B cell (primary cell): ENCODE measurements around the gene RASGEF1C. TPM values are rescaled to one million over a fixed set of nuclear protein-coding genes. Genes with fewer than 3 reads are reported as not detected.

ENCODE experiments used
- ATAC-seq: fragments of 200-7000 bp; cut with Tn5 transposase; one replicate; pipeline ENCODE4 v1.10.0; 2021; ENCODE audit warnings: low read depth, mild to moderate bottlenecking, moderate number of reproducible peaks, moderate library complexity
- CTCF ChIA-PET: fragments of 350-600 bp; sonication (Branson Sonifier 250); formaldehyde crosslinking; loops from one replicate; lab custom pipeline; 2021; ENCODE audit warnings: antibody characterized with exemption, inconsistent platforms; lab: Charles Lee
- POLR2A ChIA-PET: fragments of 350-600 bp; sonication (Branson Sonifier 250); formaldehyde crosslinking; loops from one replicate; lab custom pipeline; 2021; ENCODE audit warnings: antibody characterized with exemption; lab: Charles Lee
- DNase-seq: peaks from one replicate; pipeline ENCODE4 v3.0.0; 2013
- H2AFZ ChIP-seq: 2 replicates; pipeline ENCODE4 v1.6.1; 2012; ENCODE audit warnings: mild to moderate bottlenecking, low read depth, low read length; ENCODE audit not compliant: insufficient read depth, poor library complexity, severe bottlenecking
- H3K27ac ChIP-seq, 2 donors: 1 replicate in 1 of 2; 2 replicates in 1 of 2; pipeline ENCODE4 v1.5.1; 2012 to 2013; ENCODE audit warnings: low read length in 2 of 2, mild to moderate bottlenecking in 2 of 2, moderate library complexity in 1 of 2
- H3K27me3 ChIP-seq, 4 experiments: fragments of 200-600 bp in 1 of 4; sonication (generic) in 1 of 4; replicated peaks in 1 of 4; 1 replicate in 2 of 4; 2 replicates in 2 of 4; pipeline versions ENCODE4 v1.6.1 to v1.7.0; 2013 to 2016; ENCODE audit warnings: low read length in 3 of 4, mild to moderate bottlenecking in 2 of 4, mixed read lengths in 1 of 4, moderate library complexity in 1 of 4; ENCODE audit not compliant: insufficient read depth in 4 of 4, control insufficient read depth in 3 of 4; ENCODE audit errors: control extremely low read depth in 1 of 4
- H3K36me3 ChIP-seq, 2 experiments: replicated peaks in 1 of 2; 1 replicate in 1 of 2; 2 replicates in 1 of 2; pipeline versions ENCODE4 v1.6.1 to v1.7.1; 2013; ENCODE audit warnings: low read length in 1 of 2; ENCODE audit not compliant: insufficient read depth in 2 of 2, control insufficient read depth in 1 of 2; ENCODE audit errors: control extremely low read depth in 1 of 2, extremely low read depth in 1 of 2
- H3K4me1 ChIP-seq, 2 donors: fragments of 200-600 bp in 1 of 2; sonication (generic) in 1 of 2; 1 replicate in 1 of 2; 2 replicates in 1 of 2; pipeline versions ENCODE4 v1.5.1 to v1.6.1; 2013 to 2017; ENCODE audit warnings: low read length in 2 of 2; ENCODE audit not compliant: control insufficient read depth in 2 of 2, insufficient read depth in 2 of 2
- H3K4me2 ChIP-seq: replicated peaks from 2 replicates; pipeline ENCODE3; 2012; ENCODE audit warnings: mild to moderate bottlenecking, low read depth, low read length; ENCODE audit not compliant: poor library complexity, severe bottlenecking
- H3K4me3 ChIP-seq, 5 experiments: fragments of 200-600 bp in 1 of 5; sonication (generic) in 1 of 5; 1 replicate in 3 of 5; 2 replicates in 2 of 5; pipeline versions ENCODE4 v1.5.1 to v1.7.0; 2011 to 2016; ENCODE audit warnings: low read length in 4 of 5, mild to moderate bottlenecking in 4 of 5, low read depth in 2 of 5, control low read depth in 1 of 5, moderate library complexity in 1 of 5; ENCODE audit not compliant: insufficient read depth in 1 of 5; ENCODE audit errors: control extremely low read depth in 1 of 5, extremely low read depth in 1 of 5
- H3K79me2 ChIP-seq: fragments of 200-600 bp; sonication (generic); one replicate; pipeline ENCODE4 v1.6.0; 2016; ENCODE audit warnings: low read length; ENCODE audit not compliant: control insufficient read depth, insufficient read depth
- H3K9ac ChIP-seq: fragments of 200-600 bp; sonication (generic); 2 replicates; pipeline ENCODE4 v1.6.1; 2017; ENCODE audit warnings: mild to moderate bottlenecking, low read length, moderate library complexity
- H3K9me3 ChIP-seq, 3 donors: one replicate each; pipeline versions ENCODE4 v1.6.1 to v1.7.1; 2013; ENCODE audit warnings: low read length in 2 of 3; ENCODE audit not compliant: control insufficient read depth in 2 of 3, insufficient read depth in 1 of 3; ENCODE audit errors: control extremely low read depth in 1 of 3
- H4K20me1 ChIP-seq: 2 replicates; pipeline ENCODE4 v1.6.0; 2012; ENCODE audit warnings: mild to moderate bottlenecking, low read length; ENCODE audit not compliant: insufficient read depth, control insufficient read depth, poor library complexity, severe bottlenecking
- H3K27ac Mint-ChIP-seq: one replicate; pipeline ENCODE4 v1.8.0; 2021; ENCODE audit warnings: mixed read lengths
- H3K27me3 Mint-ChIP-seq: one replicate; pipeline ENCODE4 v1.8.0; 2021; ENCODE audit warnings: mixed read lengths
- H3K4me1 Mint-ChIP-seq: one replicate; pipeline ENCODE4 v1.8.0; 2021; ENCODE audit warnings: mixed read lengths
- H3K4me3 Mint-ChIP-seq: one replicate; pipeline ENCODE4 v1.8.0; 2021; ENCODE audit warnings: mixed read lengths
- H3K9me3 Mint-ChIP-seq: one replicate; pipeline ENCODE4 v1.8.0; 2022; ENCODE audit warnings: mixed read lengths; ENCODE audit not compliant: insufficient read depth
- EZH2 ChIP-seq: IDR thresholded peaks from 2 replicates; pipeline ENCODE4 v1.6.1; 2012; ENCODE audit warnings: borderline replicate concordance, low read depth, mild to moderate bottlenecking, moderate library complexity, low read length; ENCODE audit not compliant: insufficient read depth, poor library complexity, severe bottlenecking
- WGBS: methylation state at CpG from one replicate; pipeline ENCODE4 v1.1.5; 2013; ENCODE audit warnings: missing lambda C conversion rate; ENCODE audit not compliant: insufficient coverage; 5-methylcytosine and 5-hydroxymethylcytosine counted together
- intact Hi-C: fragments of 100-400 bp; cut with micrococcal nuclease; formaldehyde crosslinking; loops from one replicate; pipeline ENCODE4 v1.10.0; 2022
- polyA plus RNA-seq: library from polyadenylated mRNA; depleted of rRNA; stranded (reverse); fragments of >200 nt; gene quantifications from 2 replicates; pipeline ENCODE4 v1.2.3, GENCODE V29; 2012
- total RNA-seq, 2 donors: library from RNA; stranded (reverse); fragments of 120-200 nt in 1 of 2; gene quantifications; 1 replicate in 1 of 2; 2 replicates in 1 of 2; pipeline versions ENCODE4 v1.2.3 to v1.2.4, GENCODE V29; 2013 to 2022
- TF ChIP-seq, protein P1 (sequence below): fragments of 200-600 bp; IDR thresholded peaks from one replicate; pipeline ENCODE4 v1.8.0; 2022; ENCODE audit warnings: antibody characterized with exemption, mild to moderate bottlenecking

The RASGEF1C gene
- total and polyA plus RNA-seq, 2 donors (not counting 1 experiment from before 2014, with no cell fraction given) = not detected

GRCh38 chr5:180166176-180166575 lies 42.8 kb downstream of the RASGEF1C start:
- peaks cover 0 to 3% (median 0%) of the 10 kb centered on the region in 3 donors for H3K9me3 ChIP-seq
- H3K4me1 ChIP-seq = no peaks in the 10 kb centered on the region

DNA sequence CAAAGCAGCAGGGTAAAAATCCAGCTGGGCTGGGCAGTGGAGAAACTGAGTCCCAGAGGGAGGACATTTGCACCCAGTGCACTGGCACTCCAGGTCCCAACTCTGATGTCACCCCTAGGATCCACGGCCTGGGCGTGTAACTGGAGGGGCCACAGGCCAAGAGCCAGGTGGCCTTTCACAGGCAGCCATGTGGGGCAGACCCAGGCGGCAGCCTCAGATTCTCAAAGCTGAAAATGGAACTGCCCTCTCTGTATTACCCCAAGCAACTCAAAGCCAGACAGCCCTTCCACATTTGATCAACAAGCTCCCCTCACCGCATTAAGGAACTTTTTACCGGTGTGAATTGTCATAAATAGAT lies 46.7 kb downstream of the RASGEF1C start:
- intact Hi-C loops = no loop called here
- DNase-seq (no peak), ATAC-seq (no peak)
- Histone ChIP-seq H3K27ac (no peak overlapping the region), H3K36me3 (no peaks in the 10 kb centered on the region), H2AFZ (no peak overlapping the region), H3K9me3 (peaks cover 0 to 11% (median 0%) of the 10 kb centered on the region in 3 donors), H3K4me3 (no peak overlapping the region), H3K79me2 (no peaks in the 10 kb centered on the region), H3K4me2 (no peak overlapping the region), H4K20me1 (no peaks in the 10 kb centered on the region), H3K9ac (no peak overlapping the region), H3K27me3 (no peaks in the 10 kb centered on the region), H3K4me1 (no peaks in the 10 kb centered on the region)
- Mint-ChIP-seq H3K9me3 (peaks cover 2% of the 10 kb centered on the region), H3K27me3 (peaks cover 6% of the 10 kb centered on the region), H3K4me3 (no peak overlapping the region), H3K27ac (no peak overlapping the region), H3K4me1 (no peaks in the 10 kb centered on the region)
- TF ChIP-seq EZH2 = no peak
- TF ChIP-seq, protein P1, sequence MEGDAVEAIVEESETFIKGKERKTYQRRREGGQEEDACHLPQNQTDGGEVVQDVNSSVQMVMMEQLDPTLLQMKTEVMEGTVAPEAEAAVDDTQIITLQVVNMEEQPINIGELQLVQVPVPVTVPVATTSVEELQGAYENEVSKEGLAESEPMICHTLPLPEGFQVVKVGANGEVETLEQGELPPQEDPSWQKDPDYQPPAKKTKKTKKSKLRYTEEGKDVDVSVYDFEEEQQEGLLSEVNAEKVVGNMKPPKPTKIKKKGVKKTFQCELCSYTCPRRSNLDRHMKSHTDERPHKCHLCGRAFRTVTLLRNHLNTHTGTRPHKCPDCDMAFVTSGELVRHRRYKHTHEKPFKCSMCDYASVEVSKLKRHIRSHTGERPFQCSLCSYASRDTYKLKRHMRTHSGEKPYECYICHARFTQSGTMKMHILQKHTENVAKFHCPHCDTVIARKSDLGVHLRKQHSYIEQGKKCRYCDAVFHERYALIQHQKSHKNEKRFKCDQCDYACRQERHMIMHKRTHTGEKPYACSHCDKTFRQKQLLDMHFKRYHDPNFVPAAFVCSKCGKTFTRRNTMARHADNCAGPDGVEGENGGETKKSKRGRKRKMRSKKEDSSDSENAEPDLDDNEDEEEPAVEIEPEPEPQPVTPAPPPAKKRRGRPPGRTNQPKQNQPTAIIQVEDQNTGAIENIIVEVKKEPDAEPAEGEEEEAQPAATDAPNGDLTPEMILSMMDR = no peak
- ChIA-PET POLR2A (no interaction called here), CTCF (interaction anchor here (0.8 to 1.1 kb wide), 2 partner anchors 10 to 166 kb away, joined by 3 read pairs; no protein-coding TSS in a partner anchor)
- WGBS = 100% methylated on average over 2 of the region's 5 CpGs

More at GRCh38 chr5:180166176-180166575, 42.8 kb downstream of the RASGEF1C start:
- WGBS = no CpG with 5 or more reads among the region's 2 CpGs
- no peak overlapping the region for H3K9ac ChIP-seq
- ATAC-seq (no peak), DNase-seq (no peak)
- H3K79me2 ChIP-seq = no peaks in the 10 kb centered on the region
- no peak overlapping the region for H3K27ac Mint-ChIP-seq
- no peak overlapping the region for H3K4me2 ChIP-seq
- no peak overlapping the region for H3K4me3 Mint-ChIP-seq
- peaks cover 2% of the 10 kb centered on the region for H3K9me3 Mint-ChIP-seq
- H3K27ac ChIP-seq = no peak overlapping the region
- no peaks in the 10 kb centered on the region for H3K36me3 ChIP-seq
- H3K4me3 ChIP-seq = no peak overlapping the region
- ChIA-PET CTCF (no interaction called here), POLR2A (no interaction called here)
- no peaks in the 10 kb centered on the region for H4K20me1 ChIP-seq
- intact Hi-C loops = no loop called here
- TF ChIP-seq EZH2 = no peak
- TF ChIP-seq, protein P1 = no peak
- peaks cover 3% of the 10 kb centered on the region for H3K27me3 Mint-ChIP-seq
- H3K4me1 Mint-ChIP-seq = no peaks in the 10 kb centered on the region
- H3K27me3 ChIP-seq = no peaks in the 10 kb centered on the region
- no peak overlapping the region for H2AFZ ChIP-seq
